Measurements from ENCODE around the gene TNNT2. TPM values are rescaled to one million over a fixed set of nuclear protein-coding genes. Genes with fewer than 3 reads are reported as not detected.

The TNNT2 gene
- total and polyA plus RNA-seq, 8 donors: 0.06 to 7.0 (median 0.99) TPM

DNA sequence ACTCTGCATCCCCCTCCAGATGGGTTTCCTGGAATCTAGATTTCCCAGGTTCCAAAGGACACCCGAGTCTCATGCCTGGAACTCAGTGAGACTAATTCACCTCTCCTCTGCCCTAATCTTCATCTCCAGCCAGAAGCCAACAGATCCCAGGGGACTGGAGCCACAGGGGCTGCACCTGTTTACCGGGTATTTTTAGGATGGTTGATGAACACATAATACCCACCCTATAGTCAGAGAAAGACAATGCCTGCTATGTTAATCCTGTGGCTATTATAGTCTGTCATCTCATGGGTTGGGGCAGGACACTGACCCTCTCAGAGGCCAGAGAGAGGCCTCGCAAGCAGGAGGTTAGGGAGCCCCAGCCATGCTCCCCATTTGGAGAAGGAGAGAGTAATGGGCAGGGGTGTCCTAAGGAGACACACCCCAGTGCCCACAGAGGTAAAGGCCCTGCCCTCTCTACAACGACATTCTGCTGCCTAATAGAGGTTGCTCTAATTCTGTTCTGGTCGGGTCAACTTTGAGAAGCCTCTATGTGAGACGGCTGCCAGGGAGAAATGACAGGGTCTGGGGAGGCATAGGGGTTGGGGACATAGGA lies 45.1 kb upstream of the TNNT2 start:
- Histone ChIP-seq H3K27me3 (no peaks in the 10 kb centered on the region), H3K4me3 (no peak overlapping the region), H3K36me3 (no peaks in the 10 kb centered on the region), H3K9me3 (no peaks in the 10 kb centered on the region), H3K4me1 (no peaks in the 10 kb centered on the region), H3K27ac (no peak overlapping the region)
- intact Hi-C loops (cut with DNase I): no loop called here
- DNase-seq (no peak), ATAC-seq (no peak), FAIRE-seq (no peak)
- TF ChIP-seq, protein P1, sequence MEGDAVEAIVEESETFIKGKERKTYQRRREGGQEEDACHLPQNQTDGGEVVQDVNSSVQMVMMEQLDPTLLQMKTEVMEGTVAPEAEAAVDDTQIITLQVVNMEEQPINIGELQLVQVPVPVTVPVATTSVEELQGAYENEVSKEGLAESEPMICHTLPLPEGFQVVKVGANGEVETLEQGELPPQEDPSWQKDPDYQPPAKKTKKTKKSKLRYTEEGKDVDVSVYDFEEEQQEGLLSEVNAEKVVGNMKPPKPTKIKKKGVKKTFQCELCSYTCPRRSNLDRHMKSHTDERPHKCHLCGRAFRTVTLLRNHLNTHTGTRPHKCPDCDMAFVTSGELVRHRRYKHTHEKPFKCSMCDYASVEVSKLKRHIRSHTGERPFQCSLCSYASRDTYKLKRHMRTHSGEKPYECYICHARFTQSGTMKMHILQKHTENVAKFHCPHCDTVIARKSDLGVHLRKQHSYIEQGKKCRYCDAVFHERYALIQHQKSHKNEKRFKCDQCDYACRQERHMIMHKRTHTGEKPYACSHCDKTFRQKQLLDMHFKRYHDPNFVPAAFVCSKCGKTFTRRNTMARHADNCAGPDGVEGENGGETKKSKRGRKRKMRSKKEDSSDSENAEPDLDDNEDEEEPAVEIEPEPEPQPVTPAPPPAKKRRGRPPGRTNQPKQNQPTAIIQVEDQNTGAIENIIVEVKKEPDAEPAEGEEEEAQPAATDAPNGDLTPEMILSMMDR (IDR thresholded peaks at IDR 0.05): no peak
- WGBS, 2 donors: 68 to 72% methylated on average over 6 of the region's 6 CpGs

DNA sequence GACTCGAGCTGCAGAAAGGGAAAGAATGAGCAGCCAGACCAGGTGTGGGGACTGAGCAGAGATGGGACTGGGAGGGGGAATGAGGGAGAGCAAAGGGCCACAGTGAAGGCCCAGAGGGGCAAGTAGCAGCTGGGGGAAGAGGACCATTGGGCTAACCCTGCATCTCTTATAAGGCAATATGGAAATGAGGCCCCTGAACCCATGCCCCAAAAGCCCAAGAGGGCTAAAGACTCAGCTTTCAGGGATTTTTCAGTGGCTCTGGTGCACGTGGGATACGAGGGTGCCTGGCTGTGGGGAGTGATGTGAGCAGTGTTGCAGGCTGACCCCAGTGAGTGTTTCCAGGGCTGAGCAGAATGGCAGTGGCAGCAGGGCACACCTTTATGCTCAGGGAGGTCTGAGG lies 44.5 kb upstream of the TNNT2 start:
- WGBS, 2 donors: 53 to 67% methylated on average over 3 of the region's 3 CpGs
- no peaks in the 10 kb centered on the region for H3K9me3 ChIP-seq
- FAIRE-seq: no peak
- intact Hi-C loops (cut with DNase I): no loop called here
- TF ChIP-seq, protein P1 (IDR thresholded peaks at IDR 0.05): no peak
- ATAC-seq: no peak
- no peaks in the 10 kb centered on the region for H3K27me3 ChIP-seq
- H3K4me1 ChIP-seq: no peaks in the 10 kb centered on the region
- DNase-seq: no peak
- H3K4me3 ChIP-seq: no peak overlapping the region
- no peaks in the 10 kb centered on the region for H3K36me3 ChIP-seq
- H3K27ac ChIP-seq: no peak overlapping the region

- DNase-seq (no peak), ATAC-seq (no peak), FAIRE-seq (no peak)
- intact Hi-C loops (cut with DNase I): no loop called here
- H3K4me1 ChIP-seq: no peaks in the 10 kb centered on the region
- no peaks in the 10 kb centered on the region for H3K36me3 ChIP-seq
- H3K4me3 ChIP-seq: no peak overlapping the region
- WGBS, 2 donors: 81 to 83% methylated on average over 8 of the region's 8 CpGs
- H3K27ac ChIP-seq: no peak overlapping the region
- no peaks in the 10 kb centered on the region for H3K9me3 ChIP-seq
- TF ChIP-seq, protein P1 (IDR thresholded peaks at IDR 0.05): no peak
- H3K27me3 ChIP-seq: no peaks in the 10 kb centered on the region
Observed at GRCh38 chr1:201421041-201421440, 43.6 kb upstream of the TNNT2 start.

DNA sequence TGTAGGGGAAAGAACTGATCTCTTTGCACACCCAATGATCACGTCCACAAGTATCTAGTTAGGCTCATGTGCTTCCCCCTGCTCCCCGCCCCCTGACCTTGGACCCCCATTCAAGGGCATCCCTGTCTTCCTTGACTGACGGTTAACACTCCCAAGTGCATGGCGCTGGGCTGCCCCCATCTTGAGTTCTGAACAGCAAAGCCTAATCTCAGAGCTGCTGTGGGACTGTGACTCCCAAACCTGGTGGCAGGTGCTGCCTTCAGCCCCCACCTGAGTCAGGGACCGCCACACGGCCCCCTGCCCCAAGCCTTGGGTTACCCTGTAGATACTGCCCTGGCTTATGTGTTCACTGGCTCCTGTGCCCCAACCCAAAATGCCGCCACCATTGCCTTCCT lies 43.1 kb upstream of the TNNT2 start:
- Histone ChIP-seq H3K4me1 (no peaks in the 10 kb centered on the region), H3K27me3 (no peaks in the 10 kb centered on the region), H3K4me3 (no peak overlapping the region), H3K27ac (no peak overlapping the region), H3K9me3 (no peaks in the 10 kb centered on the region), H3K36me3 (no peaks in the 10 kb centered on the region)
- WGBS, 2 donors: 75 to 82% methylated on average over 7 of the region's 7 CpGs
- TF ChIP-seq, protein P1 (IDR thresholded peaks at IDR 0.05): no peak
- FAIRE-seq: no peak
- no peak for DNase-seq
- intact Hi-C loops (cut with DNase I): no loop called here
- ATAC-seq: no peak

- FAIRE-seq (no peak), ATAC-seq (no peak), DNase-seq (no peak)
- intact Hi-C loops (cut with DNase I): no loop called here
- no peaks in the 10 kb centered on the region for H3K27me3 ChIP-seq
- H3K4me1 ChIP-seq: no peaks in the 10 kb centered on the region
- no peaks in the 10 kb centered on the region for H3K9me3 ChIP-seq
- no peaks in the 10 kb centered on the region for H3K36me3 ChIP-seq
- 70 to 76% methylated on average over 12 of the region's 12 CpGs for WGBS, 2 donors
- H3K27ac ChIP-seq: no peak overlapping the region
- TF ChIP-seq, protein P1 (IDR thresholded peaks at IDR 0.05): no peak
- no peak overlapping the region for H3K4me3 ChIP-seq
Observed at GRCh38 chr1:201419746-201420607, 42.5 kb upstream of the TNNT2 start.
